ENCODE data around the gene ATG101.

ATG101 gene, protein sequence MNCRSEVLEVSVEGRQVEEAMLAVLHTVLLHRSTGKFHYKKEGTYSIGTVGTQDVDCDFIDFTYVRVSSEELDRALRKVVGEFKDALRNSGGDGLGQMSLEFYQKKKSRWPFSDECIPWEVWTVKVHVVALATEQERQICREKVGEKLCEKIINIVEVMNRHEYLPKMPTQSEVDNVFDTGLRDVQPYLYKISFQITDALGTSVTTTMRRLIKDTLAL

DNA sequence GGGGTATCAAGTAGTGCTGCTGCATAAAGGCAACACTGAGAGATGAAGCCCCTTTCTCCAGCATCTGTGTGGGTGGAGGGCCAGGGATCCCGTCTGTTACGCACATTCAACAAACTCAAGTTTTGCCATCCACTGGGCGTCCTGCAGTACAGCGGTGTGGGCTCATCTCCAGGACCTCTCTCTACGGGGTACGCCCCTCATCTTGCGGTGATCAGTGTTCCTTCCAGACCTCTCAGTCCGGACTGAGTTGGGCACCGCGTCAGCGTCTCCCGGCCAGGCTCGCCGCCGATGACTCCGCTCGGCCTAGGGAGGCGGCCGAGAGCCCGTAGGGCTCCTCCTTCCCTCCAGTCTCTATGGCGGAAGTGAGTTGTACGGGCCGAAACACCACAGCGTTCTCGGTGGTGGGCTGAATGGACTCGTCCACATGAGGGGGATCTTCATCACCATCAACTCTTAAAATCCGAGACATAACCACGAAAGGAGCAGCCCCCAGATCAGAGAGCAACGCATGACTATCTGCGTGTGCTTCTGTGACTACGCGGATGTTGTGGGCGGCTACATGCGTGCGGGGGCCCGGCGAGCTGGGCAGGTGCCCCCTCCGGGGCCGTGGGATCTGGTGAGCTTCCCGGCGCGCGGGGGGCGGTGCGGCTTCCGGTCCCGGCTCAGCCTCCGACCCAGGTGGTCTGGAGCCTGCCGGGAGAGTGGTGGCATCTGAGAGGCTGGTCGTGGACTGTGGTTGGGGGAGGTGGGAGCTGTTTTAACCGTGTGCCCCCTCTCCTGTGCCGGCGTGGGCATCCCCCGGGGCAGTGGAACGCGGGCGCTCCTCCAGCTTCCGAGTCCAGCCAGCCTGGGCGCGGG is at the start of gene ATG101:
Gene ATG101, plus strand, starts transcription at position 652 of the 858 bp plus-strand sequence. CDS start 3,673 bp downstream, outside the sequence.
- peak; percentile 95 for DNase-seq

DNA sequence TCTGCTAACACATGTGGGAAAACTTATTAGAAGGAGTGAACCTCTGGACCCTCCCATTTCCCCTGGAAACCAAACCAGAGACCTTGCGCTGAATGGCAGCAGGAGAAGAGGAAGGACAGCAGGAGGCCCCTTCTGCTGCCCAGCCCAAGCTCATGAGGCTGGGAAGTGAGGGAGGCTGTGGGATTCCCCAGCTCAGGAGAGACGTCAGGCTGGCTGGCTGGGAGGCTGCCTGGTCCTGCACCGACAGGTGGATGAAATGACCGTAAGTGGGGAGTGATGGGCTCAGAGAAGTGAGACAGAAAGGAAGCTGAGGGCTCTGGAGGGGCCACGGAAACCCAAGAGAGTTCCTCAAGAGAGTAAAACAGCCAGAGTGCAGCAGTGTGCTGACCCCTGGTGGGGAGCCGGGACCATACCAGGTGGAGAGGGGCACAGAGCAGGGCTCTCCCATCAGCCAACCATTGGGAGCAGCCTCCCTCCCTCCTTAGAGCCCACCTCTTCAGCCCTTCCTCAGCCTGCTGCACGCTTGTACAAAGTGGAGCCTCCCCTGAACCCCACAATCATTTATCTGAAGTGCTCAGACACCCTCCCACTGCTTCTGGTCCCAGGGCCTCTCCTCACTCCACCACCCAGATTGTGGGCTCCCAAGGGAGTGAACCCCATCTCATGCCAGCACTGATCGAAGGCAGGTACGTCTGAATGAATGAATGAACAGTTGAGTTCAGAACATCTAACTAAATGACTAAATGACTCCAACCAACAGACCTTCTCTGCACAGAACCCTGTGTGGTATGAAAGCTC is 49.0 kb upstream of the ATG101 start:
- peak; percentile 68 for DNase-seq

DNA sequence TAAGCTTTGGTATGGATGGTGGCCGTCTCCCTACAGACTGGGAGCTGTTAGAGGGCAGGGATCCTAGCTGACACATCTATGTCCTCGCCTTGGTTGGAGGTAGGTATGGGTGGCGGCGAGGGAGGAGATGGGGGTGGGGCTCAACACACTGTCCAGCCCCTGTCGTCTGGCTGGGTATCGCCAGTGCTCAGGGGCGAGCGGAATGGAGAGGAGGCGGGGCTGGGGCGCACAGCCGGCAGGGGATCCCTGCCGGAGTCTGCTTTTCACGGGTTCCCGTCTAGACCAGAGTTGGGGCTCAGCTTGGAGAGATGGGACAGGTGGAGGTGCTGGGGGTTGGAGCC is 47.0 kb upstream of the ATG101 start:
- DNase-seq, result no peak

DNA sequence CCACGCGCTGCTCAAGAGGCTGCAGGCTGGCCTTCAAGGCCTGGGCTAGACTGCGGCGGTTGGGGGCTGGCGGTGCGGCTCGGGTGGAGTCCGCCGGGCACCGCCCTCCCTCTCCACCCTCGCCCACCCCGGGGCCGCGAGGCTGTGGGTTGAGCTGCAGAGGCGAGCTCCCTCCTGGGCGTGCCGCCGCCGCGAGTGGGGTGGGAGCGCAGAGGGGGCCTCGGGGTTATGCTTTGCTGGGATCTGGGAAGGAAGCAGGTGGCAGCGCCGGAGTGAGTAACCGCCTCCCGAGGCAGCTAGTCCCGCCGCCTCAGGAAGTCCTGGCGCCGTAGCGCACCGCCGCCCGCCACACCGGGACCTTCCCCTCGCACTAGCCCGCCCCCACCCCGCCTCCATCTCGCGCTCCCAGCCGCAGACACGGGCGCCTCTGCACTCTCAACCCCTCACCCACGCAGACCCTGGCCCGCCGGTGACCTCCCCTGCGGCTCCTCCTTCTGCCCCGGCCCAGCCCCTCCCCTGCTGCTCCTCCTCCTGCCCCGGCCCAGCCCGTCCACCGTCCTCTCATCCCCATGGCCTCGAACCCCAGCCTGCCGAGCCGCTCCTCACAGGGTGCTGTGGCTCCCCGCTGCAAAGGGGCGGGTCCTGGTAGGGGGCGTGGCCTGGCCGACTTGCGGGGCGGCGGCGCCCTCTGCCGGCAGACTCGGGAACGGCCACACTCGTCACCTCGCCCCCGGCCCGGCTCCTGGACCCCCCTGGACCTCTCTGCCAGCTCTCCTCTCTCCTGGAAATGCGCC is 46.4 kb upstream of the ATG101 start:
- DNase-seq, result peak; percentile 89

DNA sequence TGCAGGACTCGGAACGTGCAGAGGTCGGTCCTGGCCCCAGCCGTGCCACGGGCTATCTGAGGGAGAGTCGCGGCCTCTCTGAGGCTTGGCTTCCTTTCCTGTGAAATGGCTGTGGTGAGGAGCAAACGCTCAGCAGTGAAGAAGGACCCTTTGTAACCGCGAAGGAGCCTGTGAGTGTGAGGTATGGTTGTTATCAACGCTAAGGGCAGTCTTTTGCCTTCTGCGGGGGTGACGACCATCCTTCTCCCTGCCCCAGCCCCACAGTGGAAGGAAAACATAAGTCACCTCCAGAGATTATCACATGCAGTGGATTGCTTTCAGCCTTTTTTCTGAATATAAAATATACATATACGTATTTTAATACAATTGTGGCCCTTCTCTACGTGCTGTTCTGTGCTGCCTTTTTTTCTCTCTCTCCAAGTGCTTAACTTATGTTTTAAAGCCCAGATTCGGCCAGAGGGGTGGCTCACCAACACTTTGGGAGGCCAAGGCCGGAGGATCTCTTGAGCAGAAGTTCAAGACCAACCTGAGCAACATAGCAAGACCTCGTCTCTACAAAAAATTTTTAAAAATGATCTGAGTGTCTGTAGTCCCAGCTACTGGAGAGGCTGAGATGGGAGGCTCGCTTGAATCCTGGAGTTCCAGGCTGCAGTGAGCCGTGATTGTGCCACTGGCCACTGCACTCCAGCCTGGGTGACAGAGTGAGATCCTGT is 45.6 kb upstream of the ATG101 start:
- peak; percentile 18 for DNase-seq

DNA sequence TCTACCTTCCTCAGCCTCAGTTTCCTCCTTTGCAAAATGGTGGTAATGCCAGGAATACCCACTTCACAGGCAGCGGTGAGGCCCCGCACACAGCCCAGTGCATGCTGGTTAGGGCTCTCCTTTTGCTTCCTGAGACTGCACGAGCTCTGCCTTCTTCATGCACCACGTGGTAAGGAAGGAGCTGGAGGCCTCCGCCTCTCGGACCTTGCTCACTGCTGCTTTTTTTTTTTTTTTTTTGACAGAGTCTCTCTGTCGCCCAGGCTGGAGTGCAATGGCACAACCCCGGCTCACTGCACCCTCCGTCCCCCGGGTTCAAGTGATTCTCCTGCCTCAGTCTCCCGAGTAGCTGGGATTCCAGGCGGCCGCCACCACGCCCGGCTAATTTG is 44.9 kb upstream of the ATG101 start:
- no peak for DNase-seq

DNA sequence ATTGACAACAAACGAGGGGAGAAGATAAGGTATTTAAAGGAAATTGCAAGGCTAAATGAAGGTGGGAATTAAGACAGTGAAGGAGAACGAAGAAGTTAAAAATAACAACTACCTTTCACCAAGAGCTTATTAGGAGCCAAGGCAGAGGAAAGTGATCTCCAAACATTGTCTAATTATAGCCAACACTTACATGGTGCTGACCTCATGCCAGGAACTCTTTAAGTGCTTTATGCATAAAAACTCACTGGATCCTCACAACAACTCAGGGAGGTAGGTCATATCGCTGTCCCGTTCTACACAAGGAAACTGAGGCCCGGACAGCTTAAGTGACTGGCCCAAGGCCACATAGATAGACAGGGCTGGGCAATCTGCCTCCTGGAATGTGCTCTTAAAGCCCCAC is 43.5 kb upstream of the ATG101 start:
- no peak for DNase-seq

DNA sequence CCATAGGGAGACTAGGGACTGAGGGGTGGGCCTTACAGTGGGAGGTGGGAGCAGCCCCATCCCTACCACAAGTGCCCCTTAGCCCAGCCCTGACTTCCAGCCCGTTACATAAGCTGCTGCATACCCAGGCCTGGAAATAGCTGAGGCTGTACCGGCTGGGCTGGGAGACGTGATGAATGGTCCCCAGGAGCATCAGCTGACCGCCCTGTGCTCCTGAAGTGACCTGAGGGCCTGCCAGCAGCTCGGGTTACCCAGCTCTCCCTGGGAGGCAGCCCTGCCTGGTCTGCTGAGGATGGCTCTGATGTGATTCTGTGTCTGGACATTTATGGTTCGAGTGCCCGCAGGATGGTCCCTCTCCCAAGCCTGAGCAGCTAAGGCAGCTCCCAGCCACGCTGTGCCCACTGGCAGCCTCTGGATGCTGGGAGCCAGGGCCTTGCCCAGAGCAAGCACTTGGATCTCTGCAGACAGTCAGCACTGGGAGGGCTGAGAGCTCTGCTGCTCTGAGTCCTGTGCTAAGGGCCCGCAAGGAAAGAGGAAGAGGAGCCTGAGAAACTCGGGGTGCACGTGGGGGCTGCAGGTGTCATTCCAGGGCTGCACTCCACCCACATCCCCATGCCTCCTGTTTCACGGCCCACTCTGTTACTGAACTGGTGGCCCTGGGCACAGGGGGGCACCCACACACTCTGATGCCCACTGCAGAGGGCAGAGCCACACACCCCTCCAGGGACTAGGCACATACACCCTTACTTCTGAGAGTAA is 42.5 kb upstream of the ATG101 start:
- no peak for DNase-seq

DNA sequence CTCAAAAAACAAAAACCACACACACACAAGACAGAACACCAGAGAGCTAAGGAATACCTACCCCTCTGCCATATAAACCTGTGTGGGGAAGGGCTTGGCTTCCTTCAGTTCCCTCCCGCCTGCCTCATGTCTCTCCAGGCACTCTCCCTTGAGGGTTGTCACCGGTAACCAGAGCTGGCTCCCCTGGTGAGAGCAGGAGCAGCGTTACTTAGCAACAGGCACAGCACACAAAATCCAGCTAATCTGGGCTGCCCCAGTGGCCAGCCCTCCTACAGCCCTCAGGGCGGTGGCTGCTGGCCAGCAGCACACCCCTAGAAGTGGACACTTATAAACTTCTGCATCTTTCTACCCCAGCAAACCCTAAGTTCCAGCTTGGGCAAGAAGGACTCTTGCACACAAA is 40.1 kb upstream of the ATG101 start:
- DNase-seq, result no peak

DNA sequence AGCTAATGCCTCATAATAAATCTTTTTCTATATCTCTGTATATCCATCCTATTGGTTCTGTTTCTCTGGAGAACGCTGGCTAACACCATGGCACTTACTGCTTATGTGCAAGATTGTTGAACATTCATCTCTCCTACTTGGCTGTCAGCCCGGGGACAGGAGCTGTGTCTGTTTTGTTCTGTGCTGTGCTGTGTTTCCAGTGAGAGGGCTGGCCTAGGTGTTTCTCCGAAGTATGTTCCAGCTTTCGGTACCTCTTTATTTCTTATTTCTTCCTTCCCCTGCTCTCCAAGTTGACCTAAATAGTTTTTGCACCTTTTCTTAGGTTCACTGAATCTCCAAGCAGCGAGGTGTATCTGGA is 37.4 kb upstream of the ATG101 start:
- DNase-seq, result peak; percentile 86

DNA sequence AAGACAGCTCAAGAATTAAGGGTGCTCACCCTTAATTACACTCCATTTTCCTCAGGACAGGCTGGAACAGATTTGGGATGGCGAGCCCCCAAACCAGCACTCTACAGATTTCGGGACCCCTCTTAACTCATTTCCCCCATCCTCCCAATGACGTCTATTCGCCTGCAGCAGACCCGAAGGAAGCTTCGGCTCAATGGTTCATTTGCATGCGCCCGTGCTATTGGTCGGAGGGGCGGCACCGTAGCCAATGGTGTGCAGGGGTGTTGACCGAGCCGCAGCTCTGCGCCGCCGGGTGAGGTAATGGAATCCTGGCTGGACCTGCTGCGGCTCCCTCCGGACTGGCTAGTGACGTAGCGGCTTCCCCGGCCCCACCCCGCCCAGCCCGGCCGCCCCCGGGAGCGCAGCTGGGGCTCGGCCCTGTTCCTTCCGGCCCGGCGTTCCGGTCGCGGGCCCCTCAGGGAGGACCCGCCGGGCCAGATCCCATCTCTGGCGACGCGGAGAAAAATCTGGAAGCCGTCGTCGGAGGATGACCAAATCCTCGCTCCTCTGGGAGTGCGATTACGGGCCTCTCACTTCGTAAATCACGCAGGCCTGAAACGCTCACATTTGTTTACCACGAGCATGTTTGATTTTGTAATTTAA is 36.9 kb upstream of the ATG101 start:
- peak; percentile 99 for DNase-seq

DNA sequence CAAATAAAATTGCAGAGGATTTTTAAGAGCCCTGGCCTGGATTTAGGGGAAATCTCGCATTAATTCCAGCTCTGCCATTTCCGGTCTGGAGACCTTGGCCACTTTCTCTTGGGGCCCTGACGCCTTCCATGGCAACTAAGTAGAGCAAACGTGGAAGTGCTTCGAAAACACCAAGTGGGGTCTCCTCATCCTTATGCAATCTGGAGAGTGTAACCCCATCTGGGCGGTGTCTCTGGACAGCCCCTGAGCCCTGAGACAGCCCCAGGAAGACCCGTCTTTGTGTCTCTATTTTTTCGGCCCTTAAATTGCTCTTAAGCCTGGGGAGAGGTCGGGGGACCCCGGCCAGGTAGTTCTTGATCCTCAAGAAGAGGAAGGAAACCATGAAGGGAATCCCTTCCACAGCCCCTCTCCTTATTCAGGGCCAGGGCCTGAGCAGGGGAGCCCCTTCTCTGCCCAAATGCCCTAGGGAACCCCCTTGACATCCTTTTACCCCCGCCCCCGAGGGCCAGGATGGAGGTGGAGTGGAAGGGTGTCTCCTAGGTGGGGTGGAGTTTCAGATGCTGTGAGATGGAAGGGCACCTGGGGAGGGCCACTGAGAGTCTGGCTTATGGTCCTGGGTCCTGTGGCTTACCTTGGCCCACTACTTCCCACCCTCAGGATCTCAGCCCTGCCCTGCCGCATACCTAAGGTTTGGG is 36.2 kb upstream of the ATG101 start:
- DNase-seq, result no peak

DNA sequence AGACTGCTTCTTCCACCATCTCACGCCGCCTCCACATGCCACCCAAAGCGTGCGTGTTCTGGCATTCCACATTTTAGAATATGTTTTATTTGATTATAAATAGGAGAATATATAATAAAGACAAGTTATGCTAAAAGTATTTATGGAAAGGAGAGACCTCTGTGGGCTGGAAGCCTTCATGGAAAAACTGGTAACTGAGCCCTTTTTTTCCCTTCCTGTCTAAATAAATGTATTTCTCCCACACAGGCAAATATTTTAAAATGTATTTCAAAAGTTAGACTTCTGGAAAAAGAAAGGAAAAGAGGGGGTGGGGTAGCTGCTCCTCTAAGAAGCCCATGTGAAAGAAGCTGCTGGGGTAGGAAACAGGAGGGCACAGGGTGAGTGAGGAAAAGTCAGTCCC is 34.6 kb upstream of the ATG101 start:
- DNase-seq, result peak; percentile 61

DNA sequence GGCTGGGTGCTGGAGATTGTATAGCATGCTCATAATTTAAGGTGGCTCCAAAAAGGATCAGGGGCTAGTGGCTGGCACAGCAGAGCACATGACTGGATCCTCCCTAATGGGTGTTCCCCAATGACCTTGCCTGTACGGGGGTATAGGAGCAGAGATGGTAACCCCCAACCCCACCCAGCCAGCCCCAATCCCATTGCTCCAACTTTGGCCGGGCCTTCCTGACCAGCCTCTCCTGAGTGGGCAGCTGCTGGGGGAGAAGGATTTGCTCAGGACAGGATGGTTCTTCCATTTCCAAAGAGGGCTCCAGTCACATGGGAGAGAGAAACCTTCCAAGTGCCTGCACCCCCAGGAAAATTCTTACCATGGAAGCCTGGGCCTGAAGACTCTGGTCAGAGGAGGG is 33.9 kb upstream of the ATG101 start:
- no peak for DNase-seq

DNA sequence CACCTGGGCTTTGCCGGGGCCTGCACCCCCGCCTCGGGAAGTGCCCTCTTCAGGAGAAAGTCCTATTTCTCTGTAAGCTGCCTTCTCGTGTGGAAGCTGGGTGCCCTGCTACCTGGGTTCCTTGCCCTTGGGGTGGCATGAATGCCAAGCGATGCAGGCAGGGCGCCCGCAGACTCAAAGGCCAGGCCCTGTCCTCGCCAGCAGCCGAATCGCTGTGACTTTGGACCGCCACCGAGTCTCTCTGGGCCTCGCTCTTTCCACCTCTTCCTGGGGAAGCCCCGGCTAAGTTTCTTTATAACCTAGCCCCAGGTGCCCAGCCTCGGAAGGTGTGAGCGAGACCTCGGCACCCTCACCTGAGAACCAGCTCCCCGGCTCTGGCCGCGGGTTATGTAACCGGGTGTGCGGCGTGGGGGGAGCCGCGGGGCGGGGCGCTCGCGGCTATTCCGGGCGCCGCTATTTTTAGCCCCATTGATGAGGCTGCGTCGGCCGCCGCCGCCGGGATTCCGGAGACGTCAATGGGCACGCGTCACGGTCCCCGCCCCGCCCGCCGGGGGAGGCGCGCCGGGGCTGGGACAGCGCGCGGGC is 33.1 kb upstream of the ATG101 start:
- DNase-seq, result peak; percentile 92

DNA sequence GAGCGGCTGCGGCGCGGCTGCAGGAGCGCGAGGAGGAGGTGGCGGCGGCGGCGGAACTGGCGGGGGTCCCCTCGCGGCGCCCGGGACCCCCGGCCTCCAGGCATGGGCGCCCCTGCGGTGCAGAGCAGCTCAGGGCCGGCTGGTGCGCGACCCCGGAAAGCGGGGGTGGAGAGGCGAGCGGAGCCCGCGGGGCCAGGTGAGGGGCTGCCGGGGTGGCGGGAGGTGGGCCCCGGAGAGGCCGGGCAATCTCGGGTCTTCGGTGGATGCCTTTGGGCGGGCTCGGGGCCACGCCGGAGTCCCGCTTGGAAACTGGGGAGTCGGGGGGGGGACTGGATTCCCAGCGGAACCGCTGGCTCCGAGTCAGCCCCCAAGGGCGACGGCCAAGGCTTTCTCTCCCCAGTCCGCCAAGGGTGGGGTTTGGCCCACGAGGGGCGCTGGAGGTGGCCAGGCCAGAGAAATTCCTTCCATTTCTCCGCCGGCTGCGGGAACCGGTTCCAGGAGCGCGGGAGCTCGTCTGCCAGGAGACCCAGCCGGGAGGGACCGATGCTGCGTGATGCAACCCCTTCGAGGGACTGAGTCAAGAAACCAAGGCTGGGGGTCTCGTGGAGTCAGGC is 32.4 kb upstream of the ATG101 start:
- DNase-seq, result peak; percentile 78

DNA sequence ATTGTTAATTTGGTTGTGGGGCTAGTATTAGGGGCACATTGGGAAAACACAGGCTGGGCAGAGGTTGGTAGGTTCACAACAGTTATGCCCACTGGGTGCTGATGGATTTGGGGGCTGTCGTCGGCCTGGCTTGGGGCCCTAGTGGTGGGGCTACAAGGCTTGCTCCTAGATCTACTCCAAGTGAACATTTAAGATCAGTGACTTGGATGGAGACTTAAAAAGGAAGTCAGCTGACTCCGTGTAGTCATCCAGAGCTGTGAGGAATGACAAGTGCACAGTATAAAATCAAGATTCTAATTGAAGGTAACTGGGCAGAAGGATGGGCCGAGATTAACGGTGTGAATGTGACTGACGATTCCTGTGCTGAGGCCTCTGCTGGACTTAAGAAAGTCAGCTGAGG is 31.3 kb upstream of the ATG101 start:
- DNase-seq, result no peak

DNA sequence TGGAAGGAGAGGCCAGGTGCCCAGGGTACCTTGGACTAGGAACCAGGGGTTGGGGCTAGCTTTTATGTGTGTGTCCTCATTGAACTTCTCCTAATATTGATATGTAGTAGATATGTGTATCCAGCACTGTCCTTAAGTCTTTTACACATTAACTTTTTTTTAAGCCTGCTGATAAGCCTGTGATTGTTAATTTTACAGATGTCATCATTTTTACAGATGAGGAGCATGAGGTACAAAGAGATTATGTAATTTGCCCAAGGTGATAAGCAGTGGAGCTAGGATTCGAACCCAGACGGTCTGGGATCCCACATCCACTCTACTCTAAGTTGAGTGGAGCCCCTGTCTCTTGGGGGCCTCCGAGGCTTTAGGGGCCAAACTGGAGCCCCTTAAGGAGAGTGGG is 28.7 kb upstream of the ATG101 start:
- no peak for DNase-seq

DNA sequence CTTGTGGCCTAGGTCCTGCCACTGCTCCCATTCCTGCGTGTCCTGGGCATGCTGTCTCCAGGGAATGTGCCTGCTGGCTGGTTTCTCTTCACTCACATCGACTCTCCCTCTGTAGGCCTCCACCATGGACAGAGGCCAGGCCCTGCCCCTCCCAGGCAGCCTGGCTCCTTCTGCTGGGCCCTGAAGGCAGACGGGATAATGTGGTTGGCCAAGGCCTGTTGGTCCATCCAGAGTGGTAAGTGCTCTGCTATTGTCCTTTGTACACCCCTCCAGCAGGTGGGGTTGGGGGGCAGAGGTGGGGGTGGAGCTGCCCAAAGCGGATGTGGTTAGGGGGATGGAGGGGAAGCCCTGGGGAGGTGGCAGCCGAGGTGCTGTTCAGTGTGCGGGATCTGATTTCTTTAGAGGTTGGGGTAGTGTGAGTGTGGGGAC is 28.1 kb upstream of the ATG101 start:
- peak; percentile 66 for DNase-seq
